Heart right ventricle (tissue), 16 donors: ENCODE measurements around the gene CTNND2. TPM values are rescaled to one million over a fixed set of nuclear protein-coding genes. Genes with fewer than 3 reads are reported as not detected.

Experiments used
- ATAC-seq, 8 donors: fragments of 200-7000 bp; cut with Tn5 transposase; one replicate each; pipeline ENCODE4 v1.9.1; 2020; ENCODE audit warnings: mild to moderate bottlenecking in 8 of 8, moderate library complexity in 8 of 8, moderate number of reproducible peaks in 1 of 8
- DNase-seq, 2 donors: peaks; one replicate each; pipeline ENCODE4 v3.0.0-alpha.2; 2020
- H3K27ac ChIP-seq, 10 donors: fragments of 200-600 bp; sonication (generic) in 2 of 10; one replicate each; pipeline versions ENCODE4 v1.5.0 to v1.8.0; 2020 to 2022; ENCODE audit warnings: mild to moderate bottlenecking in 3 of 10
- H3K27me3 ChIP-seq, 7 donors: fragments of 200-600 bp; one replicate each; pipeline ENCODE4 v1.8.0; 2021 to 2022; ENCODE audit warnings: mild to moderate bottlenecking in 2 of 7
- H3K36me3 ChIP-seq, 9 donors: fragments of 200-600 bp; sonication (generic) in 1 of 9; one replicate each; pipeline versions ENCODE4 v1.5.0 to v1.8.0; 2020 to 2022; ENCODE audit warnings: mild to moderate bottlenecking in 2 of 9
- H3K4me1 ChIP-seq, 9 donors: fragments of 200-600 bp; sonication (generic) in 1 of 9; one replicate each; pipeline versions ENCODE4 v1.5.0 to v1.8.0; 2020 to 2022; ENCODE audit warnings: mild to moderate bottlenecking in 4 of 9
- H3K4me3 ChIP-seq, 10 donors: fragments of 200-600 bp; sonication (generic) in 2 of 10; one replicate each; pipeline versions ENCODE4 v1.5.0 to v1.8.0; 2020 to 2022; ENCODE audit warnings: mild to moderate bottlenecking in 7 of 10, moderate library complexity in 2 of 10
- H3K9me3 ChIP-seq, 11 donors: fragments of 200-600 bp in 10 of 11; sonication (generic) in 2 of 11; one replicate each; pipeline versions ENCODE4 v1.5.0 to v1.8.0; 2013 to 2022; ENCODE audit warnings: mild to moderate bottlenecking in 2 of 11, control low read depth in 1 of 11, moderate library complexity in 1 of 11
- CTCF ChIP-seq, 9 donors: fragments of 200-600 bp; sonication (generic) in 2 of 9; IDR thresholded peaks; one replicate each; pipeline versions ENCODE4 v1.5.0 to v1.8.0; 2021 to 2022; ENCODE audit warnings: antibody characterized with exemption in 9 of 9, mild to moderate bottlenecking in 5 of 9, moderate library complexity in 1 of 9
- WGBS, 2 donors: extraction: QIAGEN DNeasy Blood & Tissue Kit; methylation state at CpG; one replicate each; pipeline ENCODE4 v1.1.7; 2013; ENCODE audit warnings: inconsistent platforms in 1 of 2; 5-methylcytosine and 5-hydroxymethylcytosine counted together
- intact Hi-C, 10 donors: fragments of 100-400 bp; cut with DNase I; formaldehyde crosslinking; loops; one replicate each; pipeline versions ENCODE4 v1.11.1 to v1.14.2; 2022
- polyA plus RNA-seq, 2 donors: library from polyadenylated mRNA; stranded (reverse); fragments of 200-250 nt; gene quantifications; one replicate each; pipeline ENCODE4 v1.2.3, GENCODE V29; 2013
- total RNA-seq, 10 donors: library from RNA; stranded (reverse); fragmentation: NEBNext Ultra II Directional in 3 of 10; extraction: Animal tissue kit (Norgen Biotek cat#: 25700) in 3 of 10; gene quantifications; one replicate each; pipeline versions ENCODE4 v1.2.1 to v1.2.4, GENCODE V29; 2021 to 2023
- donor health status: Arrhythmogenic right ventricular cardiomyopathy.
- donor health status: ischemic (EF 13 %, LVEDD 7.1; RV severe dilation, severe dysfunction).
- donor health status: healthy with polysubstance abuse.
- donor health status: DM: no; HTN: yes; CAD: no.
- donor health status: DM: no; HTN: no; CAD: no.
- donor health status: ischemic (EF 25% LVEDD 6.9; RV normal size, moderate dysfunction).
- donor health status: ischemic (EF 25% LVEDD 5.7; RV mildly dilated, moderate dysfunction).
- donor health status: healthy.
- donor health status: DM: yes; HTN: yes; CAD: no.
- donor health status: Ischemic cardiomyopathy.
- donor health status: ischemic (EF 35%, LVEDD 5.7; RV mildly dilated, moderate dysfunction).
- donor health status: nonischemic (EF 11% LVEDD 7.7; RV severe dilation, severe dysfunction).
- donor health status: DM: yes; HTN: yes; CAD: no.
- donor health status: PGD.
- donor health status: ischemic (EF 29% LVEDD 5.4; RV normal size, mild dysfunction).
- donor health status: nonischemic (EF 23%, LVEDD 6.1; RV moderate dilation, normal function).

Gene CTNND2
- total and polyA plus RNA-seq, 12 donors: 1.1 to 29.6 (median 9.9) TPM

DNA sequence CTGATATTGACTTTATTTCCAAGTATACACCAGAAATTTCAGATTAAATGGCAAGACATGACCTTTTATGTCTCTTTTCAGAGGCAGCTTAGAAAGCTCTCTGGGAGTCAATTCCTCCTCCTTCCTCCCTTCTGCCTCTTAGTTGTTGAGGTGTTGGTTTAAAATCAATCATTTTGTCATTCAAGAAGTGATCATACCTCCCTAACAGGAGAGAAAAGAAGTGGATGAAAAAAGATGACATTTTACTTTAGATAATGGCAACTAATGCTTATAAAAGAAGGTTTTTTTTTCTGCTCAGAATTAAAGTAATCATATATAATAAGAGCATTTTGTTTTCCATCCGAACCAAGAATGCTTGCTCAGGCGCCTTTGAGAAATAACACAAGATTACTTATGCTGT is 448.7 kb downstream of the CTNND2 start:
- WGBS, 2 donors: 89 to 95% methylated on average over 2 of the region's 2 CpGs
- no peak overlapping the region for H3K4me3 ChIP-seq
- H3K27ac ChIP-seq: no peak overlapping the region
- H3K4me1 ChIP-seq: no peaks in the 10 kb centered on the region
- ATAC-seq: no peak
- intact Hi-C loops: no loop called here
- no peaks in the 10 kb centered on the region for H3K36me3 ChIP-seq
- H3K27me3 ChIP-seq: no peaks in the 10 kb centered on the region
- DNase-seq: no peak
- no peak for TF ChIP-seq CTCF (IDR thresholded peaks at IDR 0.05)
- no peaks in the 10 kb centered on the region for H3K9me3 ChIP-seq

DNA sequence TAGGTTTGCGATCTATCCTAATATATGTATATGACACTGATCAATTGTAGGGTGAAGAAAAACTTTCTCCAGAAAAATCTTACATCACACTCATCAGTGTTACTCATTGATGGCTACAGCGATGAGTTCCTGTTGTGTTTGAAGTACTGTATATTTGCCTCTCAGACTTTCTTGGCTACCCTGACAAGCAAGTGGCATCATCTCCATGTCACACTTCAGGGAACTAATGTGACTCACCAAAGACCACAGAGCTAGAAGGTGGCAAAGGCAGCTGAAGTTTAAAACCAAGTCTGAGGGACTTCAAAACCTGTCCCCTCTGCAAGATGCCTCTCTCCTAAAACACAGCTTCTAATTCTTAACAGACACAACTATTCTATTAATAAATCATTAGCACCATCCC is 451.4 kb downstream of the CTNND2 start:
- H3K27me3 ChIP-seq: no peaks in the 10 kb centered on the region
- no peaks in the 10 kb centered on the region for H3K9me3 ChIP-seq
- DNase-seq (no peak), ATAC-seq (no peak)
- intact Hi-C loops: no loop called here
- H3K27ac ChIP-seq: no peak overlapping the region
- no peak for TF ChIP-seq CTCF (IDR thresholded peaks at IDR 0.05)
- 86 to 90% methylated on average over 2 of the region's 2 CpGs for WGBS, 2 donors
- no peak overlapping the region for H3K4me3 ChIP-seq
- no peaks in the 10 kb centered on the region for H3K36me3 ChIP-seq
- no peaks in the 10 kb centered on the region for H3K4me1 ChIP-seq

GRCh38 chr5:11449966-11450365 is 454.3 kb downstream of the CTNND2 start:
- no peak overlapping the region for H3K27ac ChIP-seq
- DNase-seq (no peak), ATAC-seq (no peak)
- H3K4me1 ChIP-seq: no peaks in the 10 kb centered on the region
- H3K9me3 ChIP-seq: no peaks in the 10 kb centered on the region
- no peak for TF ChIP-seq CTCF (IDR thresholded peaks at IDR 0.05)
- intact Hi-C loops: no loop called here
- no peaks in the 10 kb centered on the region for H3K27me3 ChIP-seq
- 70 to 82% methylated on average over 4 of the region's 4 CpGs for WGBS, 2 donors
- no peaks in the 10 kb centered on the region for H3K36me3 ChIP-seq
- no peak overlapping the region for H3K4me3 ChIP-seq

DNA sequence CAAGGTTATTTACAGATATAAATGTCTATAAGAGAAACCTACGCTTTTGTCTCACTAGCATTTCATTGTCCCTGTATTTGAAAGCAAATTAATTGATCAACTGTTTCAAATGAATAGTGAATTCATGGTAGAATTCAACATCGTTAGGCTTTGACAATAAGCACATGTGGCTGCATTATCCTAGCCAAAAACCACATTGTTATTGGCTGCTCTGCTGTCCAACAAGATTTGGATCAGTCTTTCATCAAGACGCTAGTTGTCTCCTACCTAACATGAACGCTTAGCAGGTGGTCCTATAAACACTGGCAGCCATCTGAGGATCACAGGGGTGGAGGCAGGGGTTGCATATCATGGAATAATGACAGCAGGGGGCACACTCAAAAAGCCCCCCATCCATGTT is 455.0 kb downstream of the CTNND2 start:
- intact Hi-C loops: no loop called here
- Histone ChIP-seq H3K9me3 (no peaks in the 10 kb centered on the region), H3K36me3 (no peaks in the 10 kb centered on the region), H3K4me1 (no peaks in the 10 kb centered on the region), H3K4me3 (no peak overlapping the region), H3K27ac (no peak overlapping the region), H3K27me3 (no peaks in the 10 kb centered on the region)
- no peak for TF ChIP-seq CTCF (IDR thresholded peaks at IDR 0.05)
- DNase-seq (no peak), ATAC-seq (no peak)
- 67 to 73% methylated on average over 4 of the region's 4 CpGs for WGBS, 2 donors

DNA sequence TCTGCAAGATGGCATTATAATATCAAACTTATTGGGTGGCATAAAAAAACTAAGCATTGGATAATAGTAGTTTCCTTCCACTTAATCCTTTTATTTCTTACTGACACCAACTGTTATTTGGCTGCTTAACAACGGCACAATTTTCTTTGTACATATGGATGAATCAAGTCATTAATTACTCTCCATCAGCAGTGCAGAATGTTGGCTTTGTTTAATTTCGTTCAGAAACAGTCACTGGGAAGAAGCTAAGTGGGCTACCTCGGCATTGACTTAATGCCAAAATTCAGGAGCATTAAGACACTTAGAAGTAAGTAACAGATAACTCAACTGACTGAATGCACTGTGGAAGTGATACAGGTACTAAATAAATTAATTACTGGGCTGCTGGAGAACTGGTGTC is 460.4 kb downstream of the CTNND2 start:
- TF ChIP-seq CTCF (IDR thresholded peaks at IDR 0.05): no peak
- Histone ChIP-seq H3K4me3 (no peak overlapping the region), H3K27me3 (no peaks in the 10 kb centered on the region), H3K4me1 (no peaks in the 10 kb centered on the region), H3K36me3 (no peaks in the 10 kb centered on the region), H3K27ac (no peak overlapping the region), H3K9me3 (no peaks in the 10 kb centered on the region)
- DNase-seq (no peak), ATAC-seq (no peak)
- intact Hi-C loops: no loop called here
- WGBS, 2 donors: 55 to 88% methylated on average over 3 of the region's 3 CpGs
